Left forelimb (tissue), 1 donor: ENCODE data around the gene TP53BP1.
A peak's percentile ranks its signal among the peaks of the same experiment; 100 is the strongest.
"Not testable (repeated sequence)": the region's sequence is repeated elsewhere in the genome, so short reads cannot be mapped to it uniquely, and the experiment has no call there.

Source experiments
- DNase-seq: peaks from one replicate; pipeline ENCODE4 v3.0.0-alpha.2; 2018; ENCODE audit warnings: low spot score

The TP53BP1 gene

DNA sequence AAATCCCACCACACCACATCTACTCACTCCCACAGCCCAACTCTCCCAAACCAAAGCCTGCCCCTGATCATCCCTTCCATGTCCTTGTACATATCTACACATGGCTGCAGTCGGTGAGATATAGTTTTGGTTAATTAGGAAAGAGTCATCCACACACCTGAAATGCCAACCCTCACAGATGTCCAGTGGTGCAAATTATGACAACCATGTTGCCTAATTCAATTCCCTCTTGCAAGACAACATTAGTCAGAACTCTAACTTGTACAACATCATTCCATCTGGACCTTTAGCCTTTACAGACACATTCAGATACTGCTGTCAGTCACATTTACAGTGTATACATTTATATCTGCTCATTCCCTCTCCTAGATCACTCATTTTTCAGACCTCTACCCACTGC is 80.9 kb downstream of the TP53BP1 start:
- DNase-seq = no peak

DNA sequence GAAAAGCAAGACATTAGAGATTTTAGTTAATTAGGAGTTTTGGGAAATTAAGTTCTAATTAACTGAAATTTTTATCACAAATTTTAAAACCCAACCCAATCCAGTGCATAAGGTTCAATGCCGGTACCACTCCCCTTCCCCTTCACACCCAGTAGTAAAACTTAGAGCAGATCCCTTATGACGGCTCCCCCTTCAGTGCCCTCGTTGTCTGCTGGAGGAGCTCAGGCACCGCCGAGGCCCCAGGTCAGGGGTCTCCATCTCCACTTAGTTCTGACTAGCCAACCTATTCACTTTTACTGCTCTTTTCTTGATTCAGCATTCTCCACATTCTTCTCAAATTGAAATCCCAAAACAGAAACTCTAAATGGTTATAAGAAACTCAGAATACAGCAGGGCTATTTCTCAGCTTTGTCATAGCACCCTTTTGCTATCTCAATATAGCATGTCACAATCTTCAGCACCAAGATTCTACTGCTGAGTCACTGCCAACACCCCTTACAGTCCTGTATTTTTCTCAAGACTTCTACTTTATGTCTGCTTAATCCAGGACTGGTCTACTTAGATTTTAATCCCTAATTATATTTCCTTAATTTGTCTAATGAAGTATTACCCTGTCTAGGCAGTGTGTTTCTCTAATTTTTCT is 82.3 kb downstream of the TP53BP1 start:
- no peak for DNase-seq

DNA sequence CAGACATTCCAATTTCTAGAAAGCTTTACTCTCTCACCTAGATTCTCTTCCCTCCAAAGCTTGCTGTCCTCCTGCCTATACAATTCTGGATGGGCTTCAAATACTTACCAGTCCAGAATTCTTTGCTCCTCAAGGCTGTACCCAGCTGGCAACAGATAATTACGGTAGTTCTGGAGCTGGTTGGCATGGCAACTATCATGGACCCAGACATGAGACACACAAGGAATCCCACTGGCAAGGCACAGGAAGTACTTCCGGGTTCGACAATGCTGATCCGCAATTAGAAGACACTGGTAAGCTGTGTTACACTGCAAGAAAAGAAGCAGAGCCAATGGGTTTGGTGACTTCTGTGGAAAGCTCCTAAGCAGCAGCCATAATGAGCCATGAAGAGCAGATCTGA is 84.2 kb downstream of the TP53BP1 start:
- no peak for DNase-seq

DNA sequence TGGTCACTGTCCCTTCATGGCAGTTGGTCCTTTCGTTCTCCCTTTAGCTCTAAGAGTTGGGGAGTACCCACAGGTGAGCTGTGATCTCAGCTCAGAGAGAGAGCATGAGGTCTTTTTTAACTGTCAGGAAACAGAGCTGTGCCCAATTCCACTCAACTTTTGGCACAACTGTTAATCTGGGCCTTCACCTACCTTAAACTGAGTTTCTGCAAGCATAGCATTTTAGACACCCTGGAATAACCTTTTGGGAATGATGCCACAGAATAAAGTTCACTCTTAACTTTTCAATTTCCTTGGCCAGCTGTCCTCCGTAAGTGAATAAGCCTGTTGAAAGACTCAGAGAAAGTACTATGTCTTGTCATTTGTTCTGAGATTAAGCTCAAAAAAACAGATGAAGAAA is 86.1 kb downstream of the TP53BP1 start:
- DNase-seq = no peak

DNA sequence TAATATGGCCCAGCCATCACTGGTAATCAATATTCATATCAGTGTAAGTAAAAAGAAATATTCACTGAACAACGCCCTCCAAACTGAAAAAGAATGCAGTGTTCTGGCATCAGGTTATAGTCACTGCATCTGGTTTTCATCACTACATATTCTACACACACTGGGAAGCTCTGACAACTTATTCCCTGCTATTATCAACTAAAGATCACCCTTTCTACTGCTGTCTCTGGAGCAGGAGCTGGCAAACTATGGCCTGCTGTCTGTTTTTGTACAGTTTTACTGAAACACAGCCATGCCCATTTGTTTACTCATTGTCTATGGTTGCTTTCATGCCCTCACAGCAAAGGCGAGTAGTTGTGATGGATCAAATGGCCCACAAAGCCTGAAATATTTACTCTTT is 86.8 kb downstream of the TP53BP1 start:
- no peak for DNase-seq

DNA sequence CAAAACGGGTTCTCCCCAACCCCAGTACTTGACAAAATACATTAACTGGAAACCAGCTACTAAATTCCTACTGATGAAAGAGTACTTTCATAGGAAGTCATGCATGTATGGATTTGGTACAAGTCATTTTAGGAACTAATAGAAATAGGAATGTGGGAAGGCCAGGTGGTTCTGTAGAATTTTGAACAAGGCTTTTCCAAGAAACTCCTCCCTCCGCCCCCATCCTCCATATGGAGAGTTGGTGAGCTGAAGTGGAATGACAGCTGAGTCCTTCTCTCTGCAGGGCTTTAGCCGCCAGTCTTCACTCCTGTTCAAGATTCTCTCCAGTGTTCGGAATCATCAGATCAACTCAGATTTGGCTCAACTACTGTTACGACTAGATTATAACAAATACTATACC is 88.8 kb downstream of the TP53BP1 start:
- no peak for DNase-seq

DNA sequence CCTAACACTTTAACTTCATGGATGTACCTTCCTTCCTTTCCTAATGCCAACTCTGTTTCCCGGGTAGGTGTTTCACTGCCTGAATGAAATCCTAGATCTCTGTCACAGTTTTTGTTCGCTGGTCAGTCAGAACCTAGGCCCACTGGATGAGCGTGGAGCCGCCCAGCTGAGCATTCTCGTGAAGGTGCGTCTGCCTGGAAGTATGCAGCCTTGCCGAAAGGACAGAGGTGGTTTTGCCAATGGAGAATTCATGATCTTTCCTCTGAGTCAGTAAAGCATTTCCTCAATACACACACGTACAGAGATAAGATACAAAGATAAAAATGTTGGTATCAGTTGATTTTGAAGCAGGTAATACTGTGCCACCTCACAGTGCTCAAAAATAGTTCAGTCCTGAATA is 89.3 kb downstream of the TP53BP1 start:
- no peak for DNase-seq

DNA sequence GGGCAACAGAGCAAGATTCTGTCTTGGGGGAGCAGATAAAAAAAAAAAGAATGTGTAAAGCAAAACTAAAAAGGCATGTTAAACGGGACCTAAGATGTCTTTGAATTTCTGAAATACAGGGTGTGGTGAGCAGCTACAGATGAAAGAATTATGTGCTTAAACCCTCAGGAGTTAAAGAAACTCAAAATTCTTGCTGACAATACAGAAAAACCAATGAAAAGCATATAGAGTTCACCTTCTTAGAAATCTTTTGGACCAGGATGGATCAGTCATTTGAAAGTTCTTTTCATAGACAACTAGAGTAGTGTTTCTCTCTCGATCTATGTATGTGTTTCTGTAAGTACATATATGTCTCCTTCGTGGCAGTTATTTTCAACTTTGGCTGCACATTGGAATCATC is 90.7 kb downstream of the TP53BP1 start:
- no peak for DNase-seq

DNA sequence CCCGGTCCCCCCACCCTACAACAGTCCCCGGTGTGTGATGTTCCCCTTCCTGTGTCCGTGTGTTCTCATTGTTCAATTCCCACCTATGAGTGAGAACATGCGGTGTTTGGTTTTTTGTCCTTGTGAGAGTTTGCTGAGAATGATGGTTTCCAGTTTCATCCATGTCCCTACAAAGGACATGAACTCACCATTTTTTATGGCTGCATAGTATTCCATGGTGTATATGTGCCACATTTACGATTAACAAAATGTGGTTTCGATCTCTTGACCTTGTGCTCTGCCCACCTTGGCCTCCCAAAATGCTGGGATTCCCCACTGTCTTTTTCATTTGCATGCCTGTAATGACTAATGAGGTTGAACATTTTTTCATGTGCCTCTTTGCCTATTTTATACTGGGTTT is 99.4 kb downstream of the TP53BP1 start:
- DNase-seq = not testable (repeated sequence)

DNA sequence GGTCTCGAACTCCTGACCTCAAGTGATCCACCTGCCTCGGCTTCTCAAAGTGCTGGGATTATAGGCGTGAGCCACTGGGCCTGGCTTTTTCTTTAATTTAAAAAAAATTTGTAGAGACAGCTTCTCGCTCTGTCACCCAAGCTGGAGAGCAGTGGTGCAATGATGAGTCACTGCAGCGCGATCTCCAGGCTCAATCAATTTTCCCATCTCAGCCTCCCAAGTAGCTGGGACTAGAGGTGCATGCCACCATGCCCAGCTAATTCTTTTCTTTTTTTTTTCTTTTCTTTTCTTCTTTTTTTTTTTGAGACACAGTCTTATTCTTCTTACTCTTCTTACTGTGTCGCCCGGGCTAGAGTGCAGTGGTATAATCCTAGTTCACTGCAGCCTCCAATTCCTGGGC is 102.2 kb downstream of the TP53BP1 start:
- DNase-seq = no peak

DNA sequence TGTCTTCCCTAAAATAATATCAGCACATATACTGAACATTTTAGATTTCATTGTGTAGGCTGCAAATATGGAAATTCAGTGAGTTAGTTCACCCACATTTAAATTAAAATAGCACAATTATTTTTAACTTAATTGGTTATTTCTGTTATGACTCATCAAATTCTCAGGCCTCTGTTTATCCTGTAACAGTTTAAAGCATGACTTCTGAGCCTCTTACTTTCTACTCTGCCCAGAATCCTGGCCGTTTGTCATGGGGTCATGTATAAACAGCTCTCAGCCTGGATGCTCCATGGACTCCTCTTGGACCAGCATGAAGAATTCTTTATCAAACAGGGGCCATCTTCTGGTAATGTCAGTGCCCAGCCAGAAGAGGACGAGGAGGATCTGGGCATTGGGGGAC is 109.9 kb downstream of the TP53BP1 start:
- no peak for DNase-seq

DNA sequence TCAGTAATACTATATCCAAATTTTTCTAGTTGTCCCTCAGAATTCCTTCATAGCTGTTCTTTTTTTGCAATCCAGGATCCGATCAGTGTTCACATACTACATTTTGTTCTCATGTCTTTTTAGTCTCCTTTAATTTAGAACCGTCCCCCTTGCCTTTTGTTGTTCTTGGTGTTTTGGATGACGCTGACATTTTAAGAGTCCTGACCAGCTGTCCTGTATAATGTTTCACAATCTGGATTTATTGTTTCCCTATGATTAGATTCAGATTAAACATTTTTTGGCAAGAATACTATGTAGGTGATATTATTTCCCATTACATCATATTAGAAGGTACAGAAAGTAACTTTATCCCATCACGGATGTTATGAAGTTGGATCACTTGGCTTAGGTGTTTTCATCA is 110.6 kb downstream of the TP53BP1 start:
- no peak for DNase-seq

DNA sequence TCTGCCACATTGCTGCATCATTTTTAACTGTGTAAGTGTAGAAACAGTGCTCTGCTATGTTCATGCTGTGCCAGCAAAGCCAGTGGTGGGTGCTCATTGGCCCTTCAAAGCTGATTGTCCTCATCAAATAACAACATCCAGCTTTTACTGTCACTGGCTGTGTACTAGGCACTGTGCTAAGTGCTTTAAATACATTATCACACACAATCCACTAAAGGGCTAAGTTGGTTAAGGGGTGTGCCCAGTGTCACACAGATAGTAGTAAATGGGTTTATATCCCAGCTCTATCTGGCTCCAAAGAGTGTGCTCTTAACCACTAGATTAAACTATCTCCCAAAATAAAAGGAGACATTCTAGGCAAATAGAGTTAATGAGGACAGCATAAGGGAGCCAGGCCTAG is 114.4 kb downstream of the TP53BP1 start:
- DNase-seq = no peak

DNA sequence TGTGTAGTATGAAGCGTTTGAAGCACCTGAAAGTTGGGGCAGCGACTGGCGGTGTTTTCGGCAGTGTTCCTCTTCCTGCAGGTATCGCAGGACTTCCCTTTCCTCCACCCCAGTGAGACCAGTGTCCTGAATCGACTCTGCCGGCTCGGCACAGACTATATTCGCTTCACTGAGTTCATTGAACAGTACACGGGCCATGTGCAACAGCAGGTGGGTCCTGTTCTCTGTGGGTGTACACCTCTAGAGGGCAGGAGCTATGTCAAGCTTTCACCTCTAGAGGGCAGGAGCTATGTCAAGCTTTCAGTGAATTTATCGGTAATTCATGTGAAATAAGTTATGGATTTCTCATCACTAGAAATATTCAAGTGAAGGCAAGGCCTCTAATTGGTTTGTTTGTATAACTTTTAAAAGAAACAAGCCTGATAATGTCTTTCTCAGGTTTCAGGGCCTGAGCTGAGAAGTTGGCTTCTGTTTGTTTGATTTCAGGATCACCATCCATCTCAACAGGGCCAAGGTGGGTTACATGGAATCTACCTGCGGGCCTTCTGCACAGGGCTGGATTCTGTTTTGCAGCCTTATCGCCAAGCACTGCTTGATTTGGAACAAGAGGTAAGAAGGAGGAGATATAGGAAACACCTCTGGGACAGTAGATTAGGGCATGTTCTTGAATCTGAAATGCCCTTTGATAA is 116.8 kb downstream of the TP53BP1 start:
- no peak for DNase-seq

DNA sequence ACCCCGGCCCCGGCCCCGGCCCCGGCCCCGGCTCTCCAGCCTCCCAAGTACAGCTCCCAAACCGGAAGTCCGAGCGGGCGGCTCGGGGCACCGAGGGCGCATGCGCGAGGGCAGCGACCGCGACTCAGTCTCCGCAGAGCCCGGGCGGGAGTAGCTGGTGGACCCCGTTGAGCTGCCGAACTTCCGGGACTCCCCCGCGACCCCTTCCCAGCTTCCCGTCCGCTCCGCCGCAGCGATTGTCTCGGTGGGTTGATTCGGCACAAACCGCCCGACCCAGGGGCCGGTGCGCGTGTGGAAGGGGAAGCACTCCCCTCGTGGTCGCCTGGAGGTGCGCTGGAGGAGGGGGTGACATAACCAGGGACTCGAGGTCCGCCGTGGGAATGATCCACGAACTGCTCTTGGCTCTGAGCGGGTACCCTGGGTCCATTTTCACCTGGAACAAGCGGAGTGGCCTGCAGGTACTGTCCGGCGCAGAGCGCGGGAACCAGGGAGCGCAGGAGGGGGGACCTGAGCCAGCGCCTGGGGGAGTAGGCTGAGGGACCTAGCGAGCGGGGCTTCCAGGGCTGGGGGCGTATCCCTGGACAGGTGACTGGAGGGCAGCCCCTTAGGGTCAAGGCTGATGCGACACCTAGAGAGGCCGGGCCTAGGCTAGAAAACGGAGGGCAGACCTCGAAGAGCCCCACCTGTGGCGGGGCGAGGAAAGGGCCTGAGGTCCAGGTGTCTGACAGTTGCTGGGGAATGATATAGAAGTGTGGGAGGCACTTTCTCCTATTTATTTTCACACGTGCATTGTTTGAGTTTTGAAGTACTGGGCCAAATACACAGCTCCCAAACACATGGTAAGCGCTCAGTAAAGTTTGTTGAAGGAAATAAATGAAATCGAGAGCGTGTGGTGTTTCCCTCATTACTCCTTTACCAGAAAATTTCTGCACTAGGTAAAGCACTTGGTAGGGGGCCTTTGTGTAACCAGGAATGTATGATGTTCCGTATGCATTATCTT is 121.7 kb downstream of the TP53BP1 start, which contains the start of the genes TUBGCP4 and ZSCAN29:
TUBGCP4 (plus strand) TSS at position 127 of the 1,000 bp plus-strand sequence; CDS start at position 381, 254 bp downstream.
ZSCAN29 (minus strand) TSS at position 69 of the 1,000 bp plus-strand sequence. CDS start 1,130 bp downstream, outside the sequence.
- peak; percentile 93 for DNase-seq

DNA sequence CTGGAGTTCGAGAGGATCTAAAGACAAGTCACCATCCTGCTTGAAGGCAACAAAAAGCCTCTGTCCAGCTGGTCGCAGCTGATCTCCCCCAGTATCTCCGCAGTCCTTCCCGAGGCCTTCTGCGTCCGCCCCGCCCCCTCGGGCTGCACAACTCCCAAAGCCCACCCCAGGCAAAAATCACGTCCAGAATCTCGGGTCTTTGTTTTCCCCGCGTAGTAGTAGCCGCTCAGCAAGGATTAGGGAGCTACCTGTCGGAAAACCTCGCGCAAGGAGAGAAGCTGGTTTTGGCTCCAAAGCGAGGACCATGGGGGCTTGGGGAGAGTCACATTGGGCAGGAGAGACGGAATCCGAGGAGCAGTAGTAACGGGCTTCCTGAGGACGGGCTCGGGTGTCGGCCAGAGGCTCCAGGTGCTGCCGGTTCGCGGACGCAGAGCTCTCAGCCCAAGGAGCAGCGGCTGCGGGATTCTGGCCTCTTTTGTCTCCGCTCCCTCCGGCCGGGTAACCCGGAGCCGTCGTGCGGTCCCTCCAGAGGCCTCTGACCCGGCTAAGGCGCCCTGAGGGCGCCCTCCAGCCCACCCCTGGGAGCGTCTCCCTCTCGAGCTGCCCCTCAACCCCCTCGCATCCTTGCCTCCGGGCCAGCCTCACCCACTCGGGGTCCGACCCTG is 122.5 kb downstream of the TP53BP1 start:
- peak; percentile 72 for DNase-seq

DNA sequence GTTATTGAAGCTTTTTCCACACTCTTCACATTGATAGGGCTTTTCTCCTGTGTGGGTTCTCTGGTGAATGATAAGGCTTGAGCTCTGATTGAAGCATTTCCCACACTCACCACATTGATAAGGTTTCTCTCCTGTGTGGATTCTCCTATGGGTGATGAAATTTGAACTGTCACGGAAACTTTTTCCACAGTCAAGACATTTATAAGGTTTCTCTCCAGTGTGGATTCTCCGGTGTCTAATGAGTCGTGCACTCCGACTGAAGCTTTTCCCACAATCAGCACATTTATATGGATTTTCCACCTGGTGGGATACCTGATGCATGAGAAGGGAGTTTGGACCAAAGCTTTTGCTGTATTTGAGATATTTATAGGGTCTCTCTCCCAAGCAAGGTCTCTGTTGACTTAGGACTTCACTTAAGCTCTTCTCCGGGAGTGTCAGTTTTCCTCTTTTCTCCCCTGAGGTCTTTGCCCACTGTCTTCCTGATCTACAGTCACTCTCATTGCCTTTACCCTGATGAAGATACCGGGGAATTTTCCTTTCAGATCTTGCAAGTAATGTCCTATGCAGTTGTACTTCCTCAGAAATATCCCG is 131.5 kb downstream of the TP53BP1 start:
- DNase-seq = no peak

DNA sequence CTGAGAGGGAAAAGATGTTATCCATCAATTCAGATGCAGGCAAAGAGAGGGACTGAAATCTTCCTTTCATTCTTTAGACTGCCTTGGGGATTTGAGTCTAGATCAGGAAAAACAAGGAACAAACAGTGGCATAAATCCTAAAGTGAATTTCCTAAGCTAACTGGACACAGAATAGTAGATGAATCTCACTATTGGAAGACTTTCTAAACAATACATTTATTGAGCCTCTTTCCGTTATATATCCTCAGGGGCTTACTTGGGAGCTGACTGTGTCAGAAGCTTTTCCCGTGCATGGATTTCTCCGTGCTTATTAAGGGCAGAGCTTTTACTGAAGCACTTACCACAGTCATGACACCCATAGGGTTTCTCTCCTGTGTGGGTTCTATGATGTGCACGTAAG is 132.1 kb downstream of the TP53BP1 start:
- no peak for DNase-seq
